Stimulated activated CD4-positive, alpha-beta T cell treated with anti-CD3 and anti-CD28 coated beads, Interleukin-1b, Interleukin-23, amount 100 ng/mL, for 1 hour (primary cell): ENCODE measurements around the gene MTCL1.

Experiments
- DNase-seq, 2 donors: peaks; one replicate each; pipeline ENCODE4 v3.0.0-alpha.2; 2020; ENCODE audit warnings: low read depth in 2 of 2

The MTCL1 gene

GRCh38 chr18:8688216-8688800 is 17.0 kb upstream of the MTCL1 start:
- DNase-seq = no peak

DNA sequence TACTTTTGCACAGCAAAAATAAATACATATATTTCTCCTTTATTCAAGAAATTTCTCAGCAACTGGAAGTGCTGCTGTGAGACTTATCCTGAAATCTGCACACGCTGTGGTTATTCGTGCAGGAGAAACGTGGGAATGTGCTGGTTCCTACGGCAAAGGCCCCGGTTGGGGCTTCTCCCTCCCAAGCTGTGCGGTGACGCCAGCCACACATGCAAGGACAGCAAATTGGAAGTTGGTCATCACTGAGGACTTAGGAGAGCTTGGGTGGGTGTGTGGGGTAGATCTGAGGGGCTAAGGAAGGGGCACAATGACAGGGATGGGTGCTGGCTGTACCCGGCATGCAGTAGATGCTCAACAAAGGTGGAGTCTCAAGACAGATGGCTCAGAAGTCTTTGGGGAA is 16.5 kb upstream of the MTCL1 start:
- DNase-seq = no peak

- no peak for DNase-seq
Measured at GRCh38 chr18:8689517-8689916, 15.8 kb upstream of the MTCL1 start.

DNA sequence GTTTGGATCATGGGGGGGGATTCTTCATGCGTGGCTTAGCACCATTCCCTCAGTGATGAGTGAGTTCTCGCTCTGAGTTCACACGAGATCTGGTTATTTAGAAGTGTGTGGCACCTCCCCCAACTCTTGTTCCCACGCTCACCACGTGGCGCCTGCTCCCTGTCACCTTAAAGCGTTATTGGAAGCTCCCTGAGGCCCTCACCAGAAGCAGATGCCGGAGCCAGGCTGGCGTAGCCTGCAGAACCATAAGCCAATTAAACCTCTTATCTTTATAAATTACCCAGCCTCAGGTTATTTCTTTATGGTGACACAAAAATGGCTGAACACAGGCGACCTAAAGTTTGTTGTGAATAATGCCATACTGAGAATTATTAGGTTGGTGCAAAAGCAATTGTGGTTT is 10.5 kb upstream of the MTCL1 start:
- DNase-seq = no peak

DNA sequence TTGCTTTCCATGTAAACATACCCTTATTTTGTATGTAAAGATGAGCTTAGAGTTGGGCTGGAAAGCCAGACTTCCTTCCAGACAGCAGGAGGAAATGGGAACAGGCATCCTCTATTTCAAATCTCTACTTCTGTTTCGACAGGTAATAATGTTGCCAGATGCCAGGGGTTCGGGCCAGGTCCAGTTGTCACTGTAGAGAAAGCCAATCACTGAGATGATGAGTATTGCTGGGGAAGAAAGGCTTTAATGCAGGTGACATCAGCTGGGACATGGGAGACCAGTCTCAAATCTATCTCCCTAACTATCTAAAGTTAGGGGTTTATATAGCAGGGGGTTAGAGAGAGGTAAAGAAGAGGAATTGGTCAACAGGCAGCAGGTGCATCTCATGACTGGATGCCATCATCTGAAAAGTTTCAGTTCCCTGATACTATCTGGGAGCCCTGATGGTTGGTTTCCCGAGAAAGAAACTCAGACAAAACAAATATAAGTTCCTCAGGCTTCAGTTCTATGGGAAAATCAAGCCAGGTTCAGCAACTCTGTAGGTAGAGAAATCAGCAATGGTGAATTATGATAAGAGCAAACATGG is 9.3 kb upstream of the MTCL1 start:
- DNase-seq = no peak

- peak; percentile 50 to 76 for DNase-seq
Measured at GRCh38 chr18:8696749-8697211, 8.6 kb upstream of the MTCL1 start.

- no peak for DNase-seq
Measured at GRCh38 chr18:8699126-8699525, 6.2 kb upstream of the MTCL1 start.

DNA sequence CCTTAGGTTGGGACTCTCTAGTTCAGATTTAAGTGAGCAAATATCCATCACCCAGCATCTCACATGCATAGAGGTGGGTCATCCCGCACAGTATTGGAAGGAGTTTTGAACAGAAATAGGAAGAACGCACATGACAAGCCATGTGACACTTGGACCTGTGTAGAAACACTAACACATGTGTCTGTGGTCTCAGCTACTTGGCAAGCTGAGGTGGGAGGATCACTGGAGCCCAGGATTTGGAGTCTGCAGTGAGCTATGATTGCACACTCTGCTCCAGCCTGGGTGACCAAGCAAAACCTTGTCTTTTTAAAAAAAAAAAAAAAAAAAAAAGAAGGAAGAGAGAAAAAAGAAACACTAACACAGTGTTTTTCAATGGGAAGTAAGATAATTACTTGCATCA is 5.4 kb upstream of the MTCL1 start:
- DNase-seq = no peak

- no peak for DNase-seq
Measured at GRCh38 chr18:8701546-8702118, 3.7 kb upstream of the MTCL1 start.

GRCh38 chr18:8702668-8703067 is 2.7 kb upstream of the MTCL1 start:
- no peak for DNase-seq

- no peak for DNase-seq
Measured at GRCh38 chr18:8703092-8703709, 2.2 kb upstream of the MTCL1 start.

DNA sequence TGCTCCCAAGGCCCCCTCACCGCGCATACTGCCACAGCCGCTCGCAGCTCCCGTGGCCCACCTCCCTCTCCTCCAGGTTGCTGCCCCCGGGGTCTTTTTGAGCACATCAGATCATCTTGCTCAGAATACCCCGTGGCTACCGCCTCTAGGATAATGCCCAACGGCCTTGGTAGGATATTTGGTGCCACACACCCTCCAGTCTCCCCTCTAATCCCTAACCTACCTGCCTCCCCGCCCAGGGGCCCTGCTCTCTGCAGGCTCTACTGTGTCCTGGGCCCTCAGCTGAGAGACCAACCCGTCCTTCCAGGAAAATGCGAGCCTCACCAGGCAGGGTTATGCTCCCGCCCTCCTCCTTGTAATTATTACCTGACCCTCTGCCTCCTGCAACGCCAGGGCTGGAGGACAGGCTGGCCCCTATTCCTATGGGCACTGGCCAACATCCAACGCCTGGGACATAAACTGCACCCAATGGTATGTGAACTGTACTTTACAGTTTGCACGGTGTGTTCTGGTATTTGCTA is 1.5 kb upstream of the MTCL1 start:
- no peak for DNase-seq

GRCh38 chr18:8704361-8705237 is 757 bp upstream of the MTCL1 start:
- DNase-seq = peak; percentile 60 to 80

DNA sequence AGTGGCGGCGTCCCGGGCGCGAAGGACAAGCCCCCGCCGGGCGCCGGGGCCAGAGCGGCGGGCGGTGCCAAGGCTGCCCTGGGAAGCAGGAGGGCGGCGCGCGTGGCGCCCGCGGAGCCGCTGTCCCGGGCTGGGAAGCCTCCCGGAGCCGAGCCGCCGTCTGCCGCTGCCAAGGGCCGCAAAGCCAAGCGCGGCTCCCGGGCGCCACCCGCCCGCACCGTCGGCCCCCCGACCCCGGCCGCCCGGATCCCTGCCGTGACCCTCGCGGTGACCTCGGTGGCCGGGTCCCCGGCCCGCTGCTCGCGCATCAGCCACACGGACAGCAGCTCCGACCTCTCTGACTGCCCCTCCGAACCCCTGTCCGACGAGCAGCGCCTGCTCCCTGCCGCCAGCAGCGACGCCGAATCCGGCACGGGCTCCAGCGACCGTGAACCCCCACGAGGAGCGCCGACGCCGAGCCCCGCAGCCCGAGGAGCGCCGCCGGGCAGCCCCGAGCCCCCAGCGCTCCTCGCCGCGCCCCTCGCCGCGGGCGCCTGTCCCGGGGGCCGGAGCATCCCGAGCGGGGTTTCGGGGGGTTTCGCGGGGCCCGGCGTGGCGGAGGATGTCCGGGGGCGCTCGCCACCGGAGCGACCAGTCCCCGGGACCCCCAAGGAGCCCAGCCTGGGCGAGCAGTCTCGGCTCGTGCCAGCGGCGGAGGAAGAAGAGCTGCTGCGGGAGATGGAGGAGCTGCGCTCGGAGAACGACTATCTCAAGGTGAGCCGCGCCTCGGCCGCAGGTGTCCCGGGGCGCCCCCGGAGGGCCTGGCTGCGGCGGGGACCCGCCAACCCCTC is 820 bp downstream of the MTCL1 start:
- DNase-seq = no peak

GRCh38 chr18:8706791-8707555 is 1.6 kb downstream of the MTCL1 start:
- DNase-seq = no peak

- no peak for DNase-seq
Measured at GRCh38 chr18:8707556-8708300, 2.4 kb downstream of the MTCL1 start.

GRCh38 chr18:8708670-8709069 is 3.3 kb downstream of the MTCL1 start:
- DNase-seq = no peak

GRCh38 chr18:8709248-8710059 is 4.1 kb downstream of the MTCL1 start:
- DNase-seq = no peak

DNA sequence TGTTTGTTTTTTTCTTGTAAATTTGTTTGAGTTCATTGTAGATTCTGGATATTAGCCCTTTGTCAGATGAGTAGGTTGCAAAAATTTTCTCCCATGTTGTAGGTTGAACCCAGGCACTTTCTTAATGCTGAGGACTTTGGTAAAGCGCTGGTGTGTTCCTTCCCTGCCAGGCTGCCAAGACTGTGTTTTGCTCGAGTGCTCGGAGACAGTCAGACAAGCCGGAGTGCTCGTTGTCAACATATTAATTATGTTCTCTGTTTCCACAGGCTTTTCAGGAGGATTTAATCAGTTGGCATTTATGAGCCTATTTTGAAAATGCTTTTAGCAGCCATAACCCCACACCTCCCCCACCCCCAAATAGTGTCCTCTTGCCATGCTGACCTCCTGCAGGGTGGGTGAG is 6.4 kb downstream of the MTCL1 start:
- DNase-seq = no peak
